SH-SY5Y (cell line): Measurements from ENCODE around the gene ROR2.

Experiments used
- GATA2 ChIP-seq: IDR thresholded peaks from 2 replicates; pipeline ENCODE4 v1.6.1; 2011; ENCODE audit warnings: mild to moderate bottlenecking, low read depth, low read length
- GATA3 ChIP-seq: IDR thresholded peaks from 2 replicates; pipeline ENCODE4 v1.6.1; 2011; ENCODE audit warnings: low read depth, mild to moderate bottlenecking, low read length, moderate library complexity

The ROR2 gene

DNA sequence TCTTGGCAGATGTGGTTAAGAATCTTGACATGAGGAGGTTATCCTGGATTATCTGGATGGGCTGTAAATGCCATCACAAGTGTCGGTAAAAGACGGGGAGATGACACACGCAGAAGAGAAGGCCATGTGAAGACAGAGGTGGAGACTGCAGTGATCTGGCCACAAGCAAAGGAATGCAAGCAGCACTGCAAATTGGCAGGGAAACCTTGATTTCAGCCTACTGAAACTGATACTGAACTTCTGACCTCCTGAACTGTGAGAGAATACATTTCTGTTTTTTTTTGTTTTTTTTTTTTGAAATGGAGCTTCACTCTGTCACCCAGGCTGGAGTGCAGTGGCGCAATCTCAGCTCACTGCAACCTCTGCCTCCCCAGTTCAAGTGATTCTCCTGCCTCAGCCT, 433.9 kb downstream of the ROR2 start:
- TF ChIP-seq GATA3: no peak
- TF ChIP-seq GATA2: no peak

DNA sequence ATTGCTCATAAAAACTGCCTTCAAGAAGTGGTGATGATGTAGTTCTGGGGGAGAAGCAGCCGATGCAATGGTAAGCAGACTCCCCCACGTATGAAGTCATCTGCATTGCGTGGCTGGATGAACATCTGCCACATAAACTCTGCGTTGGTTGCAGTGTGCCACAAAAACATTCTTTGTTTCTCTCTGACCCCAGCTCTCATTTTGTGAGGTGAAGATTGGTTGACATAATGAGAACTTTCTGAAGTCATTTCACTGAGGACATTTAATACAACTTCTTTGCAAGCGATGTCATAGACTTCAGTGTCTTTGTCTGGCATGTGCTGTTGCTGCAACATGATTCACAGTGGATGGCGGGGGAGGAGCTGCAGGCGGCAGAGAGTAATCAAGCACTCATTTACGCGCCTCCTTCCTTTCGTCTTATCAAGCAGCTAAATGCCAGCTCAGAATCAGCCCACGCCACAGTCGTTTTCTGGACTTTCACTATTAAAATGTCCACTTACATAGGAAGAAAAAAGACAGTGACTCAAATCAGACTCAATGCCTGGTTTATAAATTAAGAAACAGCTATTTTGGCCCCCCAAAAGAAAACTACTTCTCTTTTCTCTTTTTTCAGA, 434.8 kb downstream of the ROR2 start:
- TF ChIP-seq GATA3 (no peak), GATA2 (no peak)
